ENCODE measurements around the gene CAMKK2. TPM values are rescaled to one million over a fixed set of nuclear protein-coding genes. Genes with fewer than 3 reads are reported as not detected.

Gene CAMKK2
- total RNA-seq, 1 experiment from 2014 or later = 26.7 TPM

GRCh38 chr12:121226399-121226798 lies 70.1 kb downstream of the CAMKK2 start:
- POLR2A ChIA-PET (ENCODE audit: unreplicated experiment) = no interaction called here

GRCh38 chr12:121224591-121224990 lies 71.9 kb downstream of the CAMKK2 start:
- H3K4me2 ChIP-seq = no peak overlapping the region
- no peaks in the 10 kb centered on the region for H3K9me2 ChIP-seq (ENCODE audit: insufficient read depth)
- peaks cover 7% of the 10 kb centered on the region; the same call in 1 of the 2 replicates for H3K36me3 ChIP-seq (ENCODE audit: low read depth)
- H3K79me2 ChIP-seq (ENCODE audit: low read depth) = peaks cover 5% of the 10 kb centered on the region; the same call in 1 of the 2 replicates
- no peak overlapping the region for H3K4me3 ChIP-seq
- peaks cover 29% of the 10 kb centered on the region for H3F3A ChIP-seq (ENCODE audit: insufficient read depth, low read depth)
- no peaks in the 10 kb centered on the region for H4K20me1 ChIP-seq (ENCODE audit: insufficient read depth)
- intact Hi-C loops (cut with micrococcal nuclease; ENCODE audit: unreplicated experiment) = loop anchor here (10.0 kb wide), 1 partner anchor 570 kb away; the partner anchor contains the start of gene RHOF
- H3K4me1 ChIP-seq (replicated peaks; ENCODE audit: insufficient read depth) = peaks cover 37% of the 10 kb centered on the region
- H2AFZ ChIP-seq = no peak overlapping the region
- H3K27ac ChIP-seq = no peak overlapping the region
- ChIA-PET CTCF (interaction anchor here (0.6 kb wide), 1 partner anchor 350 kb away, joined by 4 read pairs; no protein-coding TSS in a partner anchor), POLR2A (ENCODE audit: unreplicated experiment) (no interaction called here)
- H3K27me3 ChIP-seq (ENCODE audit: insufficient read depth, low read depth) = no peaks in the 10 kb centered on the region
- no TSS peak for BruUV-seq (replicated peaks)
- H3K9me3 ChIP-seq (ENCODE audit: insufficient read depth, low read depth) = no peaks in the 10 kb centered on the region
- TF ChIP-seq CTCF (conservative IDR thresholded peaks at IDR 0.05) (no peak), EZH2 (IDR thresholded peaks at IDR 0.05; ENCODE audit: low read depth) (no peak)
- no peak for DNase-seq

More at GRCh38 chr12:121226399-121226798, 70.1 kb downstream of the CAMKK2 start:
- Histone ChIP-seq H3K36me3 (ENCODE audit: low read depth) (peaks cover 7% of the 10 kb centered on the region; the same call in 1 of the 2 replicates), H3F3A (ENCODE audit: insufficient read depth, low read depth) (peaks cover 35% of the 10 kb centered on the region), H3K4me2 (peak overlapping the region; percentile 64), H3K27me3 (ENCODE audit: insufficient read depth, low read depth) (no peaks in the 10 kb centered on the region), H3K9me2 (ENCODE audit: insufficient read depth) (no peaks in the 10 kb centered on the region), H3K4me1 (replicated peaks; ENCODE audit: insufficient read depth) (peaks cover 46% of the 10 kb centered on the region), H2AFZ (no peak overlapping the region), H3K27ac (peak overlapping the region; percentile 92), H3K9me3 (ENCODE audit: insufficient read depth, low read depth) (no peaks in the 10 kb centered on the region), H4K20me1 (ENCODE audit: insufficient read depth) (no peaks in the 10 kb centered on the region), H3K4me3 (no peak overlapping the region), H3K79me2 (ENCODE audit: low read depth) (peaks cover 5% of the 10 kb centered on the region; the same call in 1 of the 2 replicates)
- CTCF ChIA-PET = no interaction called here
- no peak for DNase-seq
- TF ChIP-seq EZH2 (IDR thresholded peaks at IDR 0.05; ENCODE audit: low read depth) = no peak
- no peak for TF ChIP-seq CTCF (conservative IDR thresholded peaks at IDR 0.05)
- BruUV-seq (replicated peaks) = no TSS peak
- intact Hi-C loops (cut with micrococcal nuclease; ENCODE audit: unreplicated experiment) = loop anchor here (2.0 to 10.0 kb wide), 3 partner anchors 16 to 568 kb away; partner anchors contain the start of genes P2RX4 and RHOF

GRCh38 chr12:121223292-121224285 lies 72.9 kb downstream of the CAMKK2 start:
- BruUV-seq (replicated peaks) = no TSS peak
- H3K27me3 ChIP-seq (ENCODE audit: insufficient read depth, low read depth) = no peaks in the 10 kb centered on the region
- H2AFZ ChIP-seq = no peak overlapping the region
- TF ChIP-seq CTCF (conservative IDR thresholded peaks at IDR 0.05) (peak; percentile 47), EZH2 (IDR thresholded peaks at IDR 0.05; ENCODE audit: low read depth) (no peak)
- H3K4me1 ChIP-seq (replicated peaks; ENCODE audit: insufficient read depth) = peaks cover 27% of the 10 kb centered on the region
- H3K4me2 ChIP-seq = no peak overlapping the region
- peaks cover 2% of the 10 kb centered on the region; the same call in 1 of the 2 replicates for H3K79me2 ChIP-seq (ENCODE audit: low read depth)
- no peaks in the 10 kb centered on the region for H3K9me2 ChIP-seq (ENCODE audit: insufficient read depth)
- H3K27ac ChIP-seq = no peak overlapping the region
- ChIA-PET POLR2A (ENCODE audit: unreplicated experiment) (no interaction called here), CTCF (no interaction called here)
- H3K9me3 ChIP-seq (ENCODE audit: insufficient read depth, low read depth) = no peaks in the 10 kb centered on the region
- no peak overlapping the region for H3K4me3 ChIP-seq
- H4K20me1 ChIP-seq (ENCODE audit: insufficient read depth) = no peaks in the 10 kb centered on the region
- peaks cover 2% of the 10 kb centered on the region; the same call in 1 of the 2 replicates for H3K36me3 ChIP-seq (ENCODE audit: low read depth)
- peaks cover 19% of the 10 kb centered on the region for H3F3A ChIP-seq (ENCODE audit: insufficient read depth, low read depth)
- no peak for DNase-seq
- intact Hi-C loops (cut with micrococcal nuclease; ENCODE audit: unreplicated experiment) = loop anchor here (10.0 kb wide), 1 partner anchor 571 kb away; the partner anchor contains the start of gene RHOF

Data from PC-9 (cell line).